Measurements from ENCODE around the gene SYS1. TPM values are rescaled to one million over a fixed set of nuclear protein-coding genes. Genes with fewer than 3 reads are reported as not detected.
A peak's percentile ranks its signal among the peaks of the same experiment; 100 is the strongest.

The SYS1 gene
- total and polyA plus RNA-seq, 10 donors, result 15.1 to 69.8 (median 32.2) TPM

DNA sequence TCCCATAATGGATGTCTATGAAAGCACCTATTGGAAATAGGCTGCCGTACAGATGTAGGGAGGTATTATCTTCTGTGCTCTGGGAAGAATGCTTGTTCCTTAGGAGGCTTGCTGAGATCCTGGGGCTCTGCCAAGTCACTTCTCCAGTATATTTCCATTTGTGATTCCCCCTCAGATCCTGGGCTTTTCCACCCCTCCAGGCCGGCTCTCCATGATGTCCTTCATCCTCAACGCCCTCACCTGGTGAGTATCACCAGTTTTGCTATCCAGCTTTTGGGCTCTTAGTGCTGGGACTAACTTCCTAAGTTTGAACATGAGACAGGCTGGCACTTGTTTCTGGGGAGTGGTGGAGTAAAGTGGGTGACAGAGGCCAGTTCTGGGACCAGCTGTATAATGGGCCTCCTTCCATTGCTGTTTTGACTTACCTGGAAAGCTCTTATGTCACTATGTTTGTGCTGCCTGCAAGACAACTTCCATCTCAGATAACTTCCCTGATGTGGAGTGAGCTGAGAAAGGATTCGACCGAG, 2.6 kb downstream of the SYS1 start:
- no peaks in the 10 kb centered on the region for H3K27me3 ChIP-seq (replicated peaks in 1 of 7)
- H3K4me3 ChIP-seq, result no peak overlapping the region
- 91 to 94% (median 94%) methylated on average over 5 of the region's 5 CpGs for WGBS, 5 donors
- TF ChIP-seq, protein P1, sequence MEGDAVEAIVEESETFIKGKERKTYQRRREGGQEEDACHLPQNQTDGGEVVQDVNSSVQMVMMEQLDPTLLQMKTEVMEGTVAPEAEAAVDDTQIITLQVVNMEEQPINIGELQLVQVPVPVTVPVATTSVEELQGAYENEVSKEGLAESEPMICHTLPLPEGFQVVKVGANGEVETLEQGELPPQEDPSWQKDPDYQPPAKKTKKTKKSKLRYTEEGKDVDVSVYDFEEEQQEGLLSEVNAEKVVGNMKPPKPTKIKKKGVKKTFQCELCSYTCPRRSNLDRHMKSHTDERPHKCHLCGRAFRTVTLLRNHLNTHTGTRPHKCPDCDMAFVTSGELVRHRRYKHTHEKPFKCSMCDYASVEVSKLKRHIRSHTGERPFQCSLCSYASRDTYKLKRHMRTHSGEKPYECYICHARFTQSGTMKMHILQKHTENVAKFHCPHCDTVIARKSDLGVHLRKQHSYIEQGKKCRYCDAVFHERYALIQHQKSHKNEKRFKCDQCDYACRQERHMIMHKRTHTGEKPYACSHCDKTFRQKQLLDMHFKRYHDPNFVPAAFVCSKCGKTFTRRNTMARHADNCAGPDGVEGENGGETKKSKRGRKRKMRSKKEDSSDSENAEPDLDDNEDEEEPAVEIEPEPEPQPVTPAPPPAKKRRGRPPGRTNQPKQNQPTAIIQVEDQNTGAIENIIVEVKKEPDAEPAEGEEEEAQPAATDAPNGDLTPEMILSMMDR (IDR thresholded peaks at IDR 0.05 in 8 of 11, conservative IDR thresholded peaks at IDR 0.05 in 3 of 11), result no peak
- TF ChIP-seq POLR2AphosphoS5 (IDR thresholded peaks at IDR 0.05) (no peak), POLR2A (IDR thresholded peaks at IDR 0.05) (no peak)
- peaks cover 31 to 96% (median 74%) of the 10 kb centered on the region in 6 donors for H3K4me1 ChIP-seq
- intact Hi-C loops (cut with DNase I; ENCODE audit: low total_unique reads), result no loop called here
- DNase-seq, result no peak
- no peak overlapping the region for H3K27ac ChIP-seq
- no peaks in the 10 kb centered on the region for H3K9me3 ChIP-seq
- peaks cover 0 to 50% (median 30%) of the 10 kb centered on the region in 6 donors for H3K36me3 ChIP-seq

DNA sequence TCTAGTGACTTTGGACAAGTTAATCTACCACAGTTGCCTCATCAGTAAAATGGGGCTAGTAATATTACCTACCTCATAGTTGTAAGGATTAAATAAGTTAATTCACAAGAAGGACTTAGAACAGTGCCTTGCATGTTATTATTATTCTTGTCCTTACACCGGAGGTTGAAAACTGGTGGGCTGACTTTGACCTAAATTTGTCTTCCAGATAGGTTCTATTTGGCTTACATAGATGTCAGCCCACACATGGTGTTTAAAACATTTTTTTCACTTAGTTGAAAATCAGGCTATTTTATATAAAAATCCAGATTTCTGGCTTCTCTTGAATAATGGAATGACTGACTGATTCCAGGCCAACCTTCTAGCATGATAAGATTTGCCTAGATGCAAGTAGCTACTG, 3.2 kb downstream of the SYS1 start:
- H3K27me3 ChIP-seq (replicated peaks in 1 of 7), result no peaks in the 10 kb centered on the region
- no peak overlapping the region for H3K27ac ChIP-seq
- no peaks in the 10 kb centered on the region for H3K9me3 ChIP-seq
- H3K4me1 ChIP-seq, result peaks cover 31 to 96% (median 71%) of the 10 kb centered on the region in 6 donors
- intact Hi-C loops (cut with DNase I; ENCODE audit: low total_unique reads), result no loop called here
- H3K36me3 ChIP-seq, result peaks cover 0 to 57% (median 30%) of the 10 kb centered on the region in 6 donors
- H3K4me3 ChIP-seq, result no peak overlapping the region
- 89 to 94% (median 92%) methylated on average over 1 of the region's 1 CpG for WGBS, 5 donors
- DNase-seq, result no peak
- TF ChIP-seq POLR2A (IDR thresholded peaks at IDR 0.05) (no peak), POLR2AphosphoS5 (IDR thresholded peaks at IDR 0.05) (no peak)
- TF ChIP-seq, protein P1 (IDR thresholded peaks at IDR 0.05 in 8 of 11, conservative IDR thresholded peaks at IDR 0.05 in 3 of 11), result no peak

DNA sequence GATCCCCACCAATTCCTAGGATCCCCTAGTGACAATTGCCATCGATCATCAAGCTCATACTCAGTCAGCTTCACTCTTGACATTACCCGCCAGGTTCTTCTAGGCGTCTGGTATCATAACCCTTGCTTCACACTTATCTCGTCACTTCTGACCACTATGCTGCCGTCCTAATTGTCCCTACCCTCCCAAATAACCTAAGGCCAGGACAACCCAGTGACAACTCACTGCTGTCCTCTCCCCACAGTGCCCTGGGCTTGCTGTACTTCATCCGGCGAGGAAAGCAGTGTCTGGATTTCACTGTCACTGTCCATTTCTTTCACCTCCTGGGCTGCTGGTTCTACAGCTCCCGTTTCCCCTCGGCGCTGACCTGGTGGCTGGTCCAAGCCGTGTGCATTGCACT, 3.7 kb downstream of the SYS1 start:
- Histone ChIP-seq H3K27me3 (replicated peaks in 1 of 7) (no peaks in the 10 kb centered on the region), H3K36me3 (peaks cover 0 to 58% (median 30%) of the 10 kb centered on the region in 6 donors), H3K9me3 (no peaks in the 10 kb centered on the region), H3K4me3 (no peak overlapping the region), H3K4me1 (peaks cover 31 to 96% (median 68%) of the 10 kb centered on the region in 6 donors), H3K27ac (peak overlapping the region in 1 of 8 donors; percentile 73)
- TF ChIP-seq POLR2A (IDR thresholded peaks at IDR 0.05) (no peak), POLR2AphosphoS5 (IDR thresholded peaks at IDR 0.05) (no peak)
- TF ChIP-seq, protein P1 (IDR thresholded peaks at IDR 0.05 in 8 of 11, conservative IDR thresholded peaks at IDR 0.05 in 3 of 11), result no peak
- intact Hi-C loops (cut with DNase I; ENCODE audit: low total_unique reads), result no loop called here
- 88 to 93% (median 90%) methylated on average over 10 to 11 of the region's 11 CpGs for WGBS, 5 donors
- no peak for DNase-seq

DNA sequence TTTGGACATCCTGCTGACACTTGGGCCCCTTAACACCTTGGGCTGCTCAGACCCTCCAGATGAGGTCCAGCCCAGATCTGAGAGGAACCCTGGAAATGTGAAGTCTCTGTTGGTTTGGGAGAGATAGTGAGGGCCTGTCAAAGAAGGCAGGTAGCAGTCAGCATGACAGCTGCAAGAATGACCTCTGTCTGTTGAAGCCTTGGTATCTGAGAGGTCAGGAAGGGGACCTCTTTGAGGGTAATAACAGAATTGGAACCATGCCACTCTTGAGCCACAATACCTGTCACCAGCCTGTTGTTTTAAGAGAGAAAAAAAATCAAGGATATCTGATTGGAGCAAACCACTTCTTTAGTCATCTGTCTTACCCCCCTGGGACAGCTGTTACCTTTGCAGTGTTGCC, 4.2 kb downstream of the SYS1 start:
- peaks cover 0 to 58% (median 30%) of the 10 kb centered on the region in 6 donors for H3K36me3 ChIP-seq
- no peaks in the 10 kb centered on the region for H3K9me3 ChIP-seq
- intact Hi-C loops (cut with DNase I; ENCODE audit: low total_unique reads), result no loop called here
- H3K4me3 ChIP-seq, result no peak overlapping the region
- peak overlapping the region in 3 of 8 donors; percentile 71 to 78 (median 73) for H3K27ac ChIP-seq
- H3K4me1 ChIP-seq, result peaks cover 31 to 96% (median 65%) of the 10 kb centered on the region in 6 donors
- H3K27me3 ChIP-seq (replicated peaks in 1 of 7), result no peaks in the 10 kb centered on the region
- DNase-seq, result no peak
- TF ChIP-seq, protein P1 (IDR thresholded peaks at IDR 0.05 in 8 of 11, conservative IDR thresholded peaks at IDR 0.05 in 3 of 11), result no peak
- TF ChIP-seq POLR2AphosphoS5 (IDR thresholded peaks at IDR 0.05) (no peak), POLR2A (IDR thresholded peaks at IDR 0.05) (no peak)

All from spleen (tissue), 11 donors.